ENCODE data around the gene APOB. TPM values are rescaled to one million over a fixed set of nuclear protein-coding genes. Genes with fewer than 3 reads are reported as not detected.

Gene APOB
- total RNA-seq, 1 experiment from 2014 or later: not detected

GRCh38 chr2:21005111-21005699, 38.7 kb downstream of the APOB start:
- Histone ChIP-seq H3K9me3 (replicated peaks) (no peaks in the 10 kb centered on the region), H3K4me3 (no peak overlapping the region), H3K27me3 (replicated peaks) (no peaks in the 10 kb centered on the region), H3K4me1 (replicated peaks) (no peaks in the 10 kb centered on the region), H3K36me3 (no peaks in the 10 kb centered on the region), H3K27ac (no peak overlapping the region)
- no peak for DNase-seq (ENCODE audit: low read depth in 1 of 2, low spot score in 2 of 2)

DNA sequence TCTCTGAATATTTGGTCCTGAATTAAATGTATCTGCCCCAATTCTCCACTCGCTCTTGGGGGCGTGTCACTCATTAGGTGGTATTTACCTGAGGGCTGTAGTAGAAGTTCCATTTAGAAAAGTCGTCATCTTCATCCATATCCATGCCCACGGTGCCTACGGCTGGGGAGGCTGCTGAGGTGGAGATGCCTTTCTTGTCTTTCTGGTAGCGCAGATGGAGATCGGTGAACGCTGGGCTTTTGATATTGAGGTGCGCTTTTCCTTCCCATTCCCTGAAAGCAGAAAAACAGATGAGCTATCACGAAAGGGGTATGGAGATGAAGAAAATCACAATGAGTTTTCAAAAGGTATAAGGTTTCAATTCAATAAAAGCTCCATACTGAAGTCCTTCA, 39.7 kb downstream of the APOB start:
- H3K27me3 ChIP-seq (replicated peaks): no peaks in the 10 kb centered on the region
- DNase-seq (ENCODE audit: low read depth in 1 of 2, low spot score in 2 of 2): no peak
- no peaks in the 10 kb centered on the region for H3K9me3 ChIP-seq (replicated peaks)
- H3K27ac ChIP-seq: no peak overlapping the region
- H3K4me3 ChIP-seq: no peak overlapping the region
- no peaks in the 10 kb centered on the region for H3K4me1 ChIP-seq (replicated peaks)
- no peaks in the 10 kb centered on the region for H3K36me3 ChIP-seq

DNA sequence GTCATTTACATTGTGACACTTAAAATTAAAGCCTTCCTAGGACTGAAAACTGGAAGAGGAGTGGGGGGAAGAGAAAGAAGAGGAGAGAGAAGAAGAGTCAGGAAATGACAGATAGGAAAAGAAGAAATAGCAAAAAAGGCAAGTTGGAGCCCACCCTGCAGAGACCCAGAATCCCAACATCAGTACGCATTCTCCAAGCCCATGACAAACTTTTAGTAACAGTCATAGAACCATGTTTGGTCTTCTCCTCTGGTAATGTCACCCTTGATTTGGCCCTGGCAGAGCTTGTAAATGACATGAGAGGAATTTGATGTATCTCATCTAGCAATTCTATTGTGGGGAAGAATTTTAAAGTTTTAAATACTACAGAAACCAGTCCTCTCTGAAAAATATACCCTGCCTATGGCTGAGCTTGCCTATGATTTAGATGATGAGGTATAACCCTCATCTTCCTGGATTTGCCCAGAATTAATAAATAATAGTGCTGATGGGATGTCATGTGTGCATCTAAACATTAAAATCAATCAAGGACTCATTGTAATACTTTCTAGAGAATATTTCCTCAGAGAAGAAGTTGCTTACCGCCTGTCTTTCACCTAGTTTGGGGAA, 40.2 kb downstream of the APOB start:
- DNase-seq (ENCODE audit: low read depth in 1 of 2, low spot score in 2 of 2): no peak
- no peak overlapping the region for H3K27ac ChIP-seq
- H3K36me3 ChIP-seq: no peaks in the 10 kb centered on the region
- no peaks in the 10 kb centered on the region for H3K27me3 ChIP-seq (replicated peaks)
- H3K4me3 ChIP-seq: no peak overlapping the region
- no peaks in the 10 kb centered on the region for H3K4me1 ChIP-seq (replicated peaks)
- H3K9me3 ChIP-seq (replicated peaks): no peaks in the 10 kb centered on the region

DNA sequence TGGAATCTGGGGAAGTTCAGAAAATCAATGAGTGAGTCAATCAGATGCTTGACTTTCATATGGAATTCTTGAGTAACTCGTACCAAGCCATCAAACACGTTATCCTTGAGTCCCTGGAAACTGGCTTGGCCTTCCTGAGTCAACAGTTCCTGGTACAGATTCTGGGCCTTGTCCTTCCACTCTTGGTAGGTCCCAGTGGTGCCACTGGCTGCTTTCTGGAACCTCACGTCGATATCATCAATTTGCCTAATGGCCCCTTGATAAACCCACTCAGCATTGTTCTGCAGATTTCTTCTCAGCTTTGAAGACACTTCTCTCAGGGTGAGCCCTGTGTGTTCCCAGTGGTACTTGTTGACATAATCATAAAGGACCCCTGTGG, 41.1 kb downstream of the APOB start:
- no peak for DNase-seq (ENCODE audit: low read depth in 1 of 2, low spot score in 2 of 2)
- H3K4me1 ChIP-seq (replicated peaks): no peaks in the 10 kb centered on the region
- H3K27me3 ChIP-seq (replicated peaks): no peaks in the 10 kb centered on the region
- no peaks in the 10 kb centered on the region for H3K36me3 ChIP-seq
- no peaks in the 10 kb centered on the region for H3K9me3 ChIP-seq (replicated peaks)
- H3K4me3 ChIP-seq: no peak overlapping the region
- H3K27ac ChIP-seq: no peak overlapping the region

DNA sequence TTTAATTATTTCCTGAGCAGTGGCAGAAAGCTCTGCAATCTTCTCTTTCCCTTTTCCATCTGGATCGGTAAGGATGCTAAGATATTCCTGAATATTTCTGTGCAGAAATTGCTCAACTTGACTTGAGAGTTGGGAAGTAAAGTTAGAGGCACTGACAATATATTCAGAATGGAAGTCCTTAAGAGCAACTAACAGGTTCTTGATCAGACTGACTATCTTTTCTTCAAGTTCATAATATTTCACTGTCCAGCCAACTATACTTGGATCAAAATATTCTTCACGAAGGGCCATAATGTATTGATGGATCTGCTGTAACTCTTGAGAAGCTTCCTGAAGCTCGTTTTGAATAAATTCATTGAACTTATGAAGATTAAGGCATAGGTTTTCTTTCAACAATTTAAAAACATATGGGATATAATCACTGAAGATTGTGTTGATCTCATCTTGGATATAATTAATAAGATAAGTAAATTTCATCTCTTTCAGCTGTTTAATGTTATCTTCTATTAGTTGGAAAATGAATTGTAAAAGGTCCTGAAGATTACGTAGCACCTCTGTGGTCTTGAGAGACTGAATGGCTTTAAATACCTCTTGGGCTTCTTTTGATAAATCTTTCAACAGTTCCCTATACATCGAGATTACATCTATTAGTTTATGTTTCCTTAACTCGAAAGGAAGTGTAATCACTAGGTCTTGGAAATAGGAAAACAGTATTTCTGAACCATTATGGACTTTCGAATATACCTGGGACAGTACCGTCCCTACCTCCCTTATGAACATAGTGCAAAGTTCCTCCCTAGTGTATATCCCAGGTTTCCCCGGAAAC, 41.7 kb downstream of the APOB start:
- Histone ChIP-seq H3K4me1 (replicated peaks) (no peaks in the 10 kb centered on the region), H3K36me3 (no peaks in the 10 kb centered on the region), H3K9me3 (replicated peaks) (no peaks in the 10 kb centered on the region), H3K27ac (no peak overlapping the region), H3K4me3 (no peak overlapping the region), H3K27me3 (replicated peaks) (no peaks in the 10 kb centered on the region)
- no peak for DNase-seq (ENCODE audit: low read depth in 1 of 2, low spot score in 2 of 2)

DNA sequence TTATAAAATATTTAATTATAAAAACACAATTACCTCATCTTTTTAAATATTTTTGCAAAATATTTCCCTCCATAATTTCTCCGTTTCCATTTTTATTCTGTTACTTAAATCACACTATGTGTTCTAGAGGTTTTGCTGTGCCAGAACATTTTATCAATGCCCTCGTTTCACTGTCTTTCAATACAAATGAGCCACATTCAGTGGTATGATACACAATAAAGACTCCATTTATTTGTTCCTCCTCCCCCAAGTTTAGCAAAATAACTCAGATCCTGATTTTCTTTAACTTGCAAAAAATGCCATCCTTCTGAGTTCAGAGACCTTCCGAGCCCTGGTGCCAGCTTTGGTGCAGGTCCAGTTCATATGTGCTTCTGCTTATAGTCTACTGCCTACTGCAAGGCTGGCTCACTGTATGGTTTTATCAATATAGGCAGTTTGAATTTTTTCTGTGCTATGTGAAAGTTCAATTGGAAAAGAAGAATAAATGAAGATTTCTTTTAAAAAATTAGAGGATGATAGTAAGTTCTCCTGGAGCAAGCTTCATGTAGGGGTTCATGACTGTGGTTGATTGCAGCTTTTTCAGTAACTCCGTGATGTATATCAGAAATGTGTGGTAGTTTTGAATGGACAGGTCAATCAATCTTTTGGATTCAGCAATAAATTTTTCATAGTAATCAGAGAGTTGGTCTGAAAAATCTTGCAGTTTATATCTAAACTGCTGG, 42.5 kb downstream of the APOB start:
- H3K27me3 ChIP-seq (replicated peaks): no peaks in the 10 kb centered on the region

DNA sequence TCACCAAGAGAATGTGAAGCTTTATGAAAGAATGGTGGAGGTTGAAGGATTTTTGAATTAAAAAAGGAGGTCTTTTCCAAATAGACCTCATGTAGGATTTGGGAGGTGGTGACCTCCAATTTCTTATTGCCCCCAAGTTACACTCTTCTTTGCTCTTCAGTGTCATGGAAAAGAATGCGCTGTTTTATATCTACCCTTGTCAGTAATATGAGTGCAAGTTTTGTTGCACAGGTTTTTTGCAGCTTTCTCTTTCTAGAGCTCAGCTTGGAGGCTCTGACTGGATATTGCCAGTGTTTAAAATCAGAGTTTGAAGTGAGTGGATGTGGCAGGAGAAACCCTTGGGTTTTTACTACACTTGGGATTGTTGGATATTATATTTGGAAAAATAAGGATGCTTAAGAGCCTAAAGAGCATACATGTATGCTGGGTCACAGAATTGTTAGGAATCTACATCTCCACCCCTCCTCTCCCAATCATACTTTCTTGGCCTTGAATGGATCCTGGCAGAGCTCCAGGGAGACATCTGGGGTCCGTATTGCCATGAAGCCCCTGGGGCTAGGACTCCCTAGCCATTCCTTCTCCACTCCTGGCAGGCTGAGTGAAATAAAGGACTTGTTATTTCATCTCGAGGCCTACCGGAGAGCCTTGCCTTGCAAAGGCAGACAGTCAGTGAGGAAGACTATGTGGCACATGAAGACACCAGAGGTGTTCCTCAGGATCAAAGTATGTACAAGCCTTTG, 43.8 kb downstream of the APOB start:
- no peak for DNase-seq (ENCODE audit: low read depth in 1 of 2, low spot score in 2 of 2)
- Histone ChIP-seq H3K27ac (no peak overlapping the region), H3K36me3 (no peaks in the 10 kb centered on the region), H3K27me3 (replicated peaks) (no peaks in the 10 kb centered on the region), H3K9me3 (replicated peaks) (no peaks in the 10 kb centered on the region), H3K4me1 (replicated peaks) (no peaks in the 10 kb centered on the region), H3K4me3 (no peak overlapping the region)

More for the DNA sequence above, 42.5 kb downstream of the APOB start:
- no peaks in the 10 kb centered on the region for H3K9me3 ChIP-seq (replicated peaks)
- no peak for DNase-seq (ENCODE audit: low read depth in 1 of 2, low spot score in 2 of 2)
- no peak overlapping the region for H3K4me3 ChIP-seq
- no peaks in the 10 kb centered on the region for H3K4me1 ChIP-seq (replicated peaks)
- no peak overlapping the region for H3K27ac ChIP-seq
- no peaks in the 10 kb centered on the region for H3K36me3 ChIP-seq

- Histone ChIP-seq H3K27me3 (replicated peaks) (no peaks in the 10 kb centered on the region), H3K9me3 (replicated peaks) (no peaks in the 10 kb centered on the region), H3K4me1 (replicated peaks) (no peaks in the 10 kb centered on the region), H3K27ac (no peak overlapping the region), H3K36me3 (no peaks in the 10 kb centered on the region), H3K4me3 (no peak overlapping the region)
- no peak for DNase-seq (ENCODE audit: low read depth in 1 of 2, low spot score in 2 of 2)
These were observed 44.6 kb downstream of the APOB start for GRCh38 chr2:20998972-20999905.

DNA sequence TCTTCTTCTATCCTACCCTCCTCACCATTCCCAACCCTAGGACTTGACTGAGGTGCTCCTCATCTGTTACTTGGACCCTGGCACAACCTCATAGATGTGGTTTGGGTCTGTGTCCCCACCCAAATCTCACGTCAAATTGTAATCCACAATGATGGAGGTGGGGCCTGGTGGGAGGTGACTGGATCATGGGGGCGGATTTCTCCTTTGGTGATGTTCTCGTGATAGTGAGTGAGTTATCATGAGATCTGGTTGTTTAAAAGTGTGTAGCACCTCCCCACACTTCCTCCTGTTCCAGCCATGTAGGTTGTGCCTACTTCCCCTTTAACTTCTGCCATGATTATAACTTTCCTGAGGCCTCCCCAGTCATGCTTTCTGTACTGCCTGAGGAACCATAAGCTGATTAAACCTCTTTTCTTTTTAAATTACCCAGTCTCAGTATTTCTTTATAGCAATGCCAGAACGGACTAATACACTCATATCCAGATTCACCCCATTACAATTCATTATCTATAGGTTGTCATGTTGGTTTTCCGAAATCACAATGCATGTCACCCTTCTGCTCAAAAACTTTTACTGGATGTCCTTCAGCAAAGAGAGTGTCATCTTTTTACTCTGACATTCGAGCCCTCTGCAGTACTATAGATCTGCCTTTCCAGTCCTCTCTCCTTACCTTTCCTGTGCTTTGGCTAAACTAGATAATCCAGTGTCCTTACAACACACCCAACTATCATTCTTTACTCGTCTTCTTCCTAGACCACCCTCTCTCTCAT, 45.7 kb downstream of the APOB start:
- Histone ChIP-seq H3K27me3 (replicated peaks) (no peaks in the 10 kb centered on the region), H3K27ac (no peak overlapping the region), H3K4me3 (no peak overlapping the region), H3K9me3 (replicated peaks) (no peaks in the 10 kb centered on the region), H3K4me1 (replicated peaks) (no peaks in the 10 kb centered on the region), H3K36me3 (no peaks in the 10 kb centered on the region)
- no peak for DNase-seq (ENCODE audit: low read depth in 1 of 2, low spot score in 2 of 2)

GRCh38 chr2:20994130-20994529, 49.7 kb downstream of the APOB start:
- Histone ChIP-seq H3K27me3 (replicated peaks) (no peaks in the 10 kb centered on the region), H3K4me1 (replicated peaks) (no peaks in the 10 kb centered on the region), H3K27ac (no peak overlapping the region), H3K36me3 (no peaks in the 10 kb centered on the region), H3K4me3 (no peak overlapping the region), H3K9me3 (replicated peaks) (no peaks in the 10 kb centered on the region)
- DNase-seq (ENCODE audit: low read depth in 1 of 2, low spot score in 2 of 2): no peak

DNA sequence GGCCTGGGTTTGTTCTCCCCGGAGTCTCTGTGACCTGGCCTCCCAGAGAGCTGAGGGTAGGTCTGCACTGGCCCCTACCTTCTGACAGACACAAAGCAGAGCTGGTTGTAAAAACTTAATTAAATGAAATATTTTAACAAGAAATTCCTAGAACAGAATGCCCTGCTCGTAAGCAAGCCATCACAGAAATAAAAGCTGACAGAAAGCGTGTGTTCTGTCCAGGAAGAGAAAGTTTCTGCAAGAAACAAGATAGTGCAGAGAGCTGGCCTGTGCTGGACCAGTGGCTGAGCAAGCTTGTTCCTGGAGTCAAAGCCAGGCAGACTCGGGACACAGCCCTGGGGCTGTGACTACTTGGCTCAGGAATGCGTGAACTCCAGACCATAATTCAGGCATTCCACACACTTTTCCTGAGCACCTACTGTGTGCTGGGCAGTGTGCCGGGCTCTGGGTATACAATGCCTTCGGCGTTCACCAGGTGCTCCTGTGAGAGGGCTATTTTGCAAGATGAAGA, 51.6 kb downstream of the APOB start:
- no peak for DNase-seq (ENCODE audit: low read depth in 1 of 2, low spot score in 2 of 2)
- no peak overlapping the region for H3K27ac ChIP-seq

More for the DNA sequence above, 51.6 kb downstream of the APOB start:
- Histone ChIP-seq H3K4me1 (replicated peaks) (no peaks in the 10 kb centered on the region), H3K36me3 (no peaks in the 10 kb centered on the region), H3K27me3 (replicated peaks) (no peaks in the 10 kb centered on the region), H3K4me3 (no peak overlapping the region), H3K9me3 (replicated peaks) (no peaks in the 10 kb centered on the region)
